NB4 (cell line): ENCODE data around the gene GGT6.

Experiments used
- POLR2A ChIP-seq: IDR thresholded peaks from 2 replicates; pipeline ENCODE4 v1.6.1; 2011; ENCODE audit warnings: mild to moderate bottlenecking; ENCODE audit not compliant: insufficient read length; ENCODE audit errors: extremely low read depth
- TF ChIP-seq, protein P1 (sequence below): IDR thresholded peaks from one replicate; pipeline ENCODE4 v1.5.1; 2012; ENCODE audit warnings: low read depth, low read length
- TF ChIP-seq, protein P2 (sequence below): IDR thresholded peaks from 2 replicates; pipeline ENCODE4 v1.6.1; 2011; ENCODE audit warnings: low read depth, low read length

DNA sequence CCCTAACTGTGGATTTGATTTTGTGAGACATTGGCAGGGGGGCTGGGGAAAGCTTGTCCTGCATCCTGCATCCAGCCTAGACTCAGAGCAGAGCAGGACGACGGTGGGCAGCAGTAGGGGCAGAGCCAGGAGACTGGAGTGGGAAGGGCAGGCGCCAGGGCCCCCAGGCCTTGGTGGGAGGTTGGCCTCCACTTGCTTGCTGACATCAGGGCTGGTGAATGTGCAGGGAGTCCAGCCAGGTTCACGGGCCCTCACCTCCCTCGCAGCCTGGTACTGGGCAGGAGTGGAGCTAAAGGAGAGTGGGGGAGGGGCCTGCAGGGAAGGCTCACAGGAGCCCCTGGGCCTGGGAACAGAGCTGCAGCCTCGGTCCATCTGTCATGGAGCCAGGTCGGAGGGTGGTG lies 21.7 kb upstream of the GGT6 start:
- TF ChIP-seq, protein P1, sequence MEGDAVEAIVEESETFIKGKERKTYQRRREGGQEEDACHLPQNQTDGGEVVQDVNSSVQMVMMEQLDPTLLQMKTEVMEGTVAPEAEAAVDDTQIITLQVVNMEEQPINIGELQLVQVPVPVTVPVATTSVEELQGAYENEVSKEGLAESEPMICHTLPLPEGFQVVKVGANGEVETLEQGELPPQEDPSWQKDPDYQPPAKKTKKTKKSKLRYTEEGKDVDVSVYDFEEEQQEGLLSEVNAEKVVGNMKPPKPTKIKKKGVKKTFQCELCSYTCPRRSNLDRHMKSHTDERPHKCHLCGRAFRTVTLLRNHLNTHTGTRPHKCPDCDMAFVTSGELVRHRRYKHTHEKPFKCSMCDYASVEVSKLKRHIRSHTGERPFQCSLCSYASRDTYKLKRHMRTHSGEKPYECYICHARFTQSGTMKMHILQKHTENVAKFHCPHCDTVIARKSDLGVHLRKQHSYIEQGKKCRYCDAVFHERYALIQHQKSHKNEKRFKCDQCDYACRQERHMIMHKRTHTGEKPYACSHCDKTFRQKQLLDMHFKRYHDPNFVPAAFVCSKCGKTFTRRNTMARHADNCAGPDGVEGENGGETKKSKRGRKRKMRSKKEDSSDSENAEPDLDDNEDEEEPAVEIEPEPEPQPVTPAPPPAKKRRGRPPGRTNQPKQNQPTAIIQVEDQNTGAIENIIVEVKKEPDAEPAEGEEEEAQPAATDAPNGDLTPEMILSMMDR, result no peak
- TF ChIP-seq POLR2A, result no peak
- TF ChIP-seq, protein P2, sequence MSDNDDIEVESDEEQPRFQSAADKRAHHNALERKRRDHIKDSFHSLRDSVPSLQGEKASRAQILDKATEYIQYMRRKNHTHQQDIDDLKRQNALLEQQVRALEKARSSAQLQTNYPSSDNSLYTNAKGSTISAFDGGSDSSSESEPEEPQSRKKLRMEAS, result no peak
